Raji (cell line): ENCODE measurements around the gene PLXNB1.

Source experiments
- POLR2A ChIP-seq: IDR thresholded peaks from 2 replicates; pipeline ENCODE4 v1.6.1; 2011; ENCODE audit warnings: low read depth, low read length, control low read depth; ENCODE audit not compliant: insufficient read depth

The PLXNB1 gene

GRCh38 chr3:48428572-48429316 lies 1.1 kb downstream of the PLXNB1 start:
- TF ChIP-seq POLR2A = no peak

- TF ChIP-seq POLR2A = no peak
Measured at GRCh38 chr3:48428088-48428571, 1.8 kb downstream of the PLXNB1 start.

- no peak for TF ChIP-seq POLR2A
Measured at GRCh38 chr3:48427630-48427962, 2.3 kb downstream of the PLXNB1 start.

- no peak for TF ChIP-seq POLR2A
Measured at GRCh38 chr3:48426944-48427629, 2.8 kb downstream of the PLXNB1 start.

- no peak for TF ChIP-seq POLR2A
Measured at GRCh38 chr3:48426401-48426909, 3.4 kb downstream of the PLXNB1 start.

- no peak for TF ChIP-seq POLR2A
Measured at GRCh38 chr3:48425281-48425812, 4.5 kb downstream of the PLXNB1 start.

- TF ChIP-seq POLR2A = no peak
Measured at GRCh38 chr3:48423883-48424695, 5.8 kb downstream of the PLXNB1 start.

- no peak for TF ChIP-seq POLR2A
Measured at GRCh38 chr3:48423241-48423882, 6.5 kb downstream of the PLXNB1 start.

GRCh38 chr3:48422681-48423080 lies 7.2 kb downstream of the PLXNB1 start:
- TF ChIP-seq POLR2A = no peak

GRCh38 chr3:48422272-48422671 lies 7.6 kb downstream of the PLXNB1 start:
- no peak for TF ChIP-seq POLR2A

- TF ChIP-seq POLR2A = no peak
Measured at GRCh38 chr3:48420561-48420960, 9.3 kb downstream of the PLXNB1 start.

- no peak for TF ChIP-seq POLR2A
Measured at GRCh38 chr3:48419597-48419996, 10.3 kb downstream of the PLXNB1 start.

- no peak for TF ChIP-seq POLR2A
Measured at GRCh38 chr3:48419149-48419548, 10.7 kb downstream of the PLXNB1 start.

- no peak for TF ChIP-seq POLR2A
Measured at GRCh38 chr3:48418651-48419050, 11.2 kb downstream of the PLXNB1 start.

- TF ChIP-seq POLR2A = no peak
Measured at GRCh38 chr3:48418140-48418539, 11.7 kb downstream of the PLXNB1 start.
